Liver (tissue), 3 donors: ENCODE results near the gene FAM111A.
"Not testable (repeated sequence)": the region's sequence is repeated elsewhere in the genome, so short reads cannot be mapped to it uniquely, and the experiment has no call there.

Experiments used
- CTCF ChIP-seq: fragments of 150-350 bp; IDR thresholded peaks from 2 replicates; pipeline ENCODE4 v1.5.1; 2017; ENCODE audit warnings: improper control_type of control experiment, low read depth, low read length; ENCODE audit not compliant: missing input control
- EGR1 ChIP-seq, 2 donors: IDR thresholded peaks; 2 replicates each; pipeline ENCODE4 v1.6.1; 2016 to 2018; ENCODE audit warnings: antibody characterized with exemption in 2 of 2, low read depth in 2 of 2
- FOXA1 ChIP-seq: IDR thresholded peaks from 2 replicates; pipeline ENCODE4 v1.6.1; 2016; ENCODE audit warnings: antibody characterized with exemption
- GABPA ChIP-seq, 2 donors: IDR thresholded peaks in 1 of 2; conservative IDR thresholded peaks in 1 of 2; 2 replicates each; pipeline ENCODE4 v1.6.1; 2016; ENCODE audit warnings: antibody characterized with exemption in 2 of 2, mild to moderate bottlenecking in 1 of 2, moderate library complexity in 1 of 2
- JUND ChIP-seq, 2 donors: IDR thresholded peaks; 2 replicates each; pipeline ENCODE4 v1.6.1; 2016; ENCODE audit warnings: antibody characterized with exemption in 2 of 2
- RAD21 ChIP-seq, 2 donors: IDR thresholded peaks; 2 replicates each; pipeline ENCODE4 v1.6.1; 2016; ENCODE audit warnings: antibody characterized with exemption in 2 of 2, mild to moderate bottlenecking in 2 of 2
- REST ChIP-seq: IDR thresholded peaks from 2 replicates; pipeline ENCODE4 v1.6.1; 2016; ENCODE audit warnings: antibody characterized with exemption, mild to moderate bottlenecking
- SP1 ChIP-seq: IDR thresholded peaks from 2 replicates; pipeline ENCODE4 v1.6.1; 2018; ENCODE audit warnings: antibody characterized with exemption, mild to moderate bottlenecking
- TAF1 ChIP-seq: conservative IDR thresholded peaks from 2 replicates; pipeline ENCODE4 v1.6.1; 2016; ENCODE audit warnings: antibody characterized with exemption, mild to moderate bottlenecking
- YY1 ChIP-seq: IDR thresholded peaks from 2 replicates; pipeline ENCODE4 v1.6.1; 2016; ENCODE audit warnings: antibody characterized with exemption, mild to moderate bottlenecking
- ZBTB33 ChIP-seq: IDR thresholded peaks from 2 replicates; pipeline ENCODE4 v1.6.1; 2016; ENCODE audit warnings: antibody characterized with exemption
- TF ChIP-seq, protein P1 (sequence below): IDR thresholded peaks from 2 replicates; pipeline ENCODE4 v1.6.1; 2016; ENCODE audit warnings: antibody characterized with exemption
- donor health status: healthy.
- donor health status: healthy.

DNA sequence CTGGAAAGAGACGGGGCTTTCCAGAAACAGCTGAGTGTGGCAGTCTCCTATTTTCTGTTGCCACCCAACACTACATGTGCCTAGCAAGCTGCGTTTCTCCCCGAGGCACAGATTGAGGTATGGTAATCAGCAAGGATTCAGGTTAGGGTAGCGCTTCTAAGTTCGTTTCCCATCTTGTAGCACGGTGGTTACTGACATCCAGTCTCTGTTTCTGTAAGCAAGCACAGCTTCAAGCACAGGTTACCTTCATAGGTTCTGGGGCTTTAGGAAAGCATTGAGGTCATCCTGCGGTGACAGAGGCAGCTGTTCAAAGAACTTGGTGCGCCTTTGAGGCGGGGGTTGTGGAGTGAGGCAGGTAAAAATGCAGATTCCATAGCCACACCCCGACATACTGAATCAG is 34.9 kb upstream of the FAM111A start:
- TF ChIP-seq GABPA (IDR thresholded peaks at IDR 0.05 in 1 of 2, conservative IDR thresholded peaks at IDR 0.05 in 1 of 2); CTCF; JUND (IDR thresholded peaks at IDR 0.05); RAD21 (IDR thresholded peaks at IDR 0.05); TAF1; EGR1 (IDR thresholded peaks at IDR 0.05; ENCODE audit: low read depth in 2 of 2); ZBTB33; FOXA1; SP1; YY1; REST: not testable (repeated sequence)
- TF ChIP-seq, protein P1, sequence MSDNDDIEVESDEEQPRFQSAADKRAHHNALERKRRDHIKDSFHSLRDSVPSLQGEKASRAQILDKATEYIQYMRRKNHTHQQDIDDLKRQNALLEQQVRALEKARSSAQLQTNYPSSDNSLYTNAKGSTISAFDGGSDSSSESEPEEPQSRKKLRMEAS, result not testable (repeated sequence)
